ENCODE measurements around the gene PERM1.
"Not testable (repeated sequence)": the region's sequence is repeated elsewhere in the genome, so short reads cannot be mapped to it uniquely, and the experiment has no call there.

Gene PERM1

GRCh38 chr1:1014799-1015681, 33.1 kb upstream of the PERM1 start:
- DNase-seq = no peak

- peak; percentile 68 for DNase-seq
Measured at GRCh38 chr1:1013922-1014648, 32.2 kb upstream of the PERM1 start.

DNA sequence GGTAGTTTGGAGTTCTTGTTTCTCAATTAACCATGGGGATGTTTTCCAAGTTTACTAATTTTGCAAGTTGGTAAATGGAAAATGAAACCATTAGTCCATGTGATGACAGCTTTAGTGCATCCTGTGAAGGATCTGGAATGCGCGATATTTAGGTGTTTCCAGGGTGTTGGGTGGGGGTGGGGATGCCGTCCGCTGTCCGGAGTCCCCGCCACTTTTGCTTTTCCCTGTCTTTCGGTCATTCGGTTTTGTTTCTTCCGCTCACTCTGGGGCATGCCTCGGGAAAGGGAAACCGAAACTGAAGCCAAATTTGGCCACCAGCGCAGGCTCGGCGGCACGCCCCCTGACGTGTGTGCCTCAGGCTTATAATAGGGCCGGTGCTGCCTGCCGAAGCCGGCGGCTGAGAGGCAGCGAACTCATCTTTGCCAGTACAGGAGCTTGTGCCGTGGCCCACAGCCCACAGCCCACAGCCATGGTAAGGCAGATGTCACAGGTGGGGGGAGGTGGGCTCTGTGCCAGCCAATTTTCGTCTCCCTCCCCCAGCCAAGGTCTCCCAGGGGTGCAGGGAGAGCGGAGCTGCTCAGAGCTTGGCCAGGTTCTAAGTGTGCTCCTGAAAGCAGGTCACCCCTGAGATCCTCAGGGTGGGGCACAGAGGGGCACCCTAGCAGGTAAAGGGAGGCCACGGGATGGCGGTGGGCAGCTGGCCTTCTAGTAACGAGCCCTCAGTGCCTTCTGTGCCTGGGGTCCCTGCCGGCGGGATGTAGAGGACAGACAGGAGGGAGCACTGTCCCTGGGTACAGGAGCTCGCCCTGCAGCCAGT, 31.4 kb upstream of the PERM1 start, which contains the start of gene ISG15:
Gene ISG15, plus strand, starts transcription at position 393 of the 817 bp plus-strand sequence. Its CDS starts 77 bp downstream, at position 470.
- peak; percentile 91 for DNase-seq

- not testable (repeated sequence) for DNase-seq
Measured at GRCh38 chr1:1012736-1013104, 30.8 kb upstream of the PERM1 start.

DNA sequence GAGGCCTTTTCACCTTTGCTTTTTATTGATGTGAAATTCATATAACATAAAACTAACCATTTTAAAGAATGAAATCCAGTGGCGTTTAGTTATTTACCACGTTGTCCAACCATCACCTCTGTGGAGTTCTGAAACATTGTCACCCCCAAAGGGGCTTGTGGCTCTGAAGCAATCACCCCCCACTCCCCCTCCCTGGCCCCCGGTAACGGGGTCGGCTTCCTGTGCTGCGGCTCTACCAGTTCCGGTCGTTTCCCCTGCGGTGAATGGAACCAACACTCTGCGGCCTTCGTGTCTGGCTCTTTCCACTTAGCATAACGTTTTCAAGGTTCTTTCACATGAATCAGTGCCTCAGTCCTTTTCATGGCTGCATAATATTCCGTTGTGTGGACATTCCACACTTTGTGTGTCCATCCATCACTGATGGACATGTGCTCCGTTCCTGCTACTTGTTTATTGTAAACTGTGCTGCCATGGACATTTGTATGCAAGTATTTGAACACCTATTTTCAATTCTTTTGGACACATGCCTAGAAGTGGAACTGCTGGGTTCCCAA, 29.6 kb upstream of the PERM1 start:
- no peak for DNase-seq

- not testable (repeated sequence) for DNase-seq
Measured at GRCh38 chr1:1010131-1010530, 28.2 kb upstream of the PERM1 start.

DNA sequence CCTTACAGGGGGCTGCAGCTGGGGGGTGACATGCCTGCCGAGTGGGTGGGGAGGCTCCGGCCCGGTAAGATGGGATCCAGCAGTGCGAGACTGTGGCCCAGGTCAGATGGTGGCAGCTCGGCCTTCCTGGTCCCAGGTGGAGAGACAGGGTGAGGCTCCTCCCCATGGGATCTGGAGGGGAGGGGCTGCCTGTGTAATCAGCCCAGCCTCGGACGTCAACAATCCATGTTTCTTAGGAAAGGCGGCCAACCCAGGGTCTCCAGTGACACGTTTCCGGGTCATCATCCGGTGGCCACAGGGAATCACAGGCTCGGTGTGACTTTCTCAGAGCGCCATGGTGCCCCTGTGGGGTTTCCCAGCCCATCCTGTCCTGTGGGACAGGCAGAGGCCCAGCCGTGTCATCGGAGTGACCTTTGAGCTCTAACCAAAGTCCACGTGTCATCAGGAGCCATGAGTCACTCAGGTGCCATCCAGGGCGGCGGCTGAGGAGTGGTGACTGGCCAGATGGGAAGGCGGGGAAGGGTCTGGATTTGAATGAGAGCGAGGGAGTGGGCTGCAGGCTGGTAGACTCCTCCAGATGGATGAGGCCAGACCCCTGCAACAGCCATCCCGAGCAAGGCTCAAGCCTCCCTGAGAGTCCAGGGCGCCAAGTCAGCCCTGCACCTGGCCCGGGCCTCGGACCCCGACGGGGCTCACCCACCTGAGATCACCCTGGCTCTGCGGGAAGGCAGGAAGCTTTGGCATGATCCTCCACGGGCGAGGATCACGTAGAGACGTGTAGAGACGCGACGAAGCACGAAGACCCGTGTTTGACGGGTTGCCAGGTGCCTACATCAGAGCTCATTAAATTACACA, 24.6 kb upstream of the PERM1 start:
- no peak for DNase-seq

DNA sequence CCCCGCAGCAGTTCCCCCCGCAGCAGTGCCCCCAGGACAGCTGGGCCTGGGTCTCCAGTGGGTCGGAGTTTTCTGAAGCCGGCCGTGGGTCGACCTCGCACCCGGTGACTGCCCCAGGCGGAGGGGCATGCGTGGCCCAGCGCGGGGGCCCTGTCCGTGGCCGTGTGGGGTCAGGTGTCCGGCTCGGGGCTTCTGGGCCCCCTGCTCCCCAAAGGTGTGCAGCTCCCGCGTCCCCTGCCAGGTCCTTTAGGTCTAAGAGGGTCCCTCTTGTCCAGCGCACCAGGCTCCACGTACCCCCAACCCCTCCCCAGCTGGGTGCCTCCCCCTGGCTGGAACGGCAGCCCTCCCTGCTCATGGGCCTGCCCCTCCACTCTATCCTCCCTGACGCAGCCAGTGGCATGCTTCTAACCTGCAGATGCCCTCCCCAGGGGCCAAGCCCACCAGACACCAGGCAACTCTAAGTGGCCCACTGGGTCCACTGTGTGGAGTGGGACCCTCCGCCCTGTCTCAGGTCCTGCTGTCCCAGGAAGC, 23.9 kb upstream of the PERM1 start:
- DNase-seq = no peak

DNA sequence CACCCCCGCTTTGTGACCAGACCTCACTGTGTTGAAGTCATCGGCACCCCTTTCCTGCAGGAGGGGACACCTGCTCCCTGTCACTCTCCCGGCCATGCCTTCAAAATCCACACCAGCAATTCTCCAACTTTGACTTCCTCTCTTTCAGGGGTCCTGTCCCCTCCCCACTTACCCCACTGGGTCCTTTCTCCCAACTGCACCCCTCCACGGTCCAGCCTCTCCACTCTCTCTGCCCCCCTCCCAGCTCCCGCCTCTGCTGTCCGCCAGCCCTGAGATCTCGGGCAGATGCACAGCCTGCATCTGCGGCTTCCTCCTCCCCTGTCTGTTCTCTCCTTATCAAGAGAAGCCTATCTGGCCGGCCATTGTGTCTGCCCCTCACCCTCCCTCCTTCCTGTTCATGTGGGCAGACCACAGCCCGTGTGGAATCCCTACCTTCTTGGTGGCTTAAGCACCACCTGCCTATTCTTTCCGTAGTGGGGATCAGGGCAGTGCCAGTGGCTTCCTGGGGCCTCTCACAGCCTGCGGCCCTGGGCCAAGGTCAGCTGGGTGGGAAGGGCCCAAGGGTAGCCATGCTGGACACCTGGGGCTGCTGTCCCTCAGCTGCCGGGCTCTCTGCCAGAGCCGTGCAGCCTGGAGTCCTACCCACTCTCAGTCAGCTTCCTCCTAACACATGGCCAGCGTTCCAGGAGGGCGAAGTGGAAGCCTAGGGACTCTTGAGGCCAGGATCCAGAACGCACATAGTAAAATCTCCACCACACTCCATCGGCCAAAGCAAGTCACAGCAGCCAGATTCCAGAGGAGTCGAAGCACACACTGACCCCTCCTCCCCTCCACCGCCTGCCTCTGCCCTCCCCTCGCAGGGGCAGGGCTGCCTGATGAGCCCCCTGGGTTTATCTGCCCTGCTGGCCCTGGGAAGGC, 23.1 kb upstream of the PERM1 start:
- DNase-seq = peak; percentile 59

DNA sequence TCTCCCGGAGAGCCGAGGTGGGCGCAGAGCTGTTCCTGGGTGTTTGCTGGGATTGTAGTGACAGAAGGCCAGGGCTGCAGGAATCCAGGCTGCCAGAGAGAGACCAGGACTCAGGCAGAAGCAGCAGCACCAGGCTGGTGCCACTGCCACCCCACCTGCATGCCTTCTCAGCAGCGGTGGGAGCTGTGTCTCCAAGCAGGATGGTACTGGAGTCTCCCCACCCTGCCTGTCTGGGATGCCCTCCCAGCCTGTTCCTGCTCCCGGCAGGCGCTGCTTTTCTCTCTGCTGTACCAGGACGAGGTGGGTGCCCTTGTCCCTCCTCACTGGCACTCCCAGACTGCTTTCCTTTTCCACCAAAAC, 22.5 kb upstream of the PERM1 start:
- no peak for DNase-seq

DNA sequence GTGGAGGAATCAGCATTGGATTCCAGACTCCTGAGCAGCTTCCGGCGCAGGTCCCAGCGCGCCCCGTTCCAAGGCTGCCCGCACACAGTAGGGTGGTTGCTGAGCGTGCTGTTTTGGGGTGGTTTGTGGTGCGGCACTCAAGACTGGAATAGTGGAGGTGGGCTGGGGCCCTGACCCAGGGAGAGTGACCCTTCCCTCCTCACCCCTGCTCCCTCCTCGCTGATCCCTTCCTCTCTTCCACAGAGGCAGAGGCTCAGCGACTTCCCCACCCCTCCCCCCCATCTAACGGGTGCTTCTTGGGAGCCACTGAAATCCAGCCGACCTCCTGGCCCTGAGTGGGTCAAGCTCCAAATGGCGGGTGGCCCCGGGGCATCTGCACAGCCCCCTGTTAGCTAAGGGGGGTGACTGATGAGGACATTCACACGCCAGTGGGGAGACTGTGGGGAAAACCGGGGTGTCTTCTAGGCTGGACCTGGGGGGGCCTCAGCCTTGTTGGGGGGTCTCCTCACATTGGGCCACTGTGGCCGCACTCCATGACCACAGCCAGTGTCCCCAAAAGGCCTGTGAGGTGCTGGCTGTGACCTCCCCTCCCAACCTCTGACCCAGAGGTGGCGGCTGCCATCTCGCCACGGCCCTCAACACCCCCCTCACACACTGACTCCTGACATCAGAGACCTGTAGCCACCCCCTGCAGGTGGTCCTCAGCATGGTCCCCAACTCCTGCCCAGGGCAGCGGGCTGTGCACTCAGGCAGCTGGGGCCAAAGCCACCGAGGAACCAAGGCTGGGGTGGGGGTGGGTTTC, 21.9 kb upstream of the PERM1 start:
- no peak for DNase-seq

DNA sequence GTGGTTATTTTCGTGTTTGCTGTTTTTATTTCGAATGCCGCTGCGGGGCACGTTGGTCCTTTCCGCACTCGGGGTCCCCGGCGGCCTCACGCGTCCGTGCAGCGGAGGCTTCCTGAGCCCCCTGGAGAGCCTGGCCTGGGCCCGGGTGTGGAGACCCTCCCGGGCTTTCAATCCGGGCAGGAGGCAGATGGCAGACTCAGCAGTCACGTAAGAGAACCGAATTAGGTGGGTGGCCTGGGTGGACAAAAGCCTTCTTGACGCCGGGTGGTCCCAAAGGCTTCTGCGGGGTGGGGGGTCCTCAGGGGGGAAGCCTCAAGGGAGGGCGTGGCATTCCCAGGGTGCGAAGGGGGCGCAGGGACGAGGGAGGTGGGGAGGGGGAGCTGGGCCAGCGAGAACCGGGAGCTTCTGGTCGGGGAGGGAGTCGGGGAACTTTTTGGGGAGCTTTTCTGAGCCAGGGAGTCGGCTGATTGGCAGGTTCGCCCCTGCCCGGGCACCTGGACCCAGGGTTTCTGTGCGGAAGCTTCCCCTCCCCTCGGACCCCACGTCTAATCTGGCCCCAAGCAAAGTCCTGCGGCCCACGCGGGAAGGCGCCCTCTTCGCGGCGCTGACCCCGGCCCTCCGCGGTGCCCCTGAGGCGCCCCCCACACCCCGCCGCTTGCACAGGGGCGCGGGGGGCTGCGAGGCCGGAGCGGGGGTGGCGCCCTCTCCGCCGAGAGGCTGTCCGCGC, 19.3 kb upstream of the PERM1 start:
- DNase-seq = no peak

DNA sequence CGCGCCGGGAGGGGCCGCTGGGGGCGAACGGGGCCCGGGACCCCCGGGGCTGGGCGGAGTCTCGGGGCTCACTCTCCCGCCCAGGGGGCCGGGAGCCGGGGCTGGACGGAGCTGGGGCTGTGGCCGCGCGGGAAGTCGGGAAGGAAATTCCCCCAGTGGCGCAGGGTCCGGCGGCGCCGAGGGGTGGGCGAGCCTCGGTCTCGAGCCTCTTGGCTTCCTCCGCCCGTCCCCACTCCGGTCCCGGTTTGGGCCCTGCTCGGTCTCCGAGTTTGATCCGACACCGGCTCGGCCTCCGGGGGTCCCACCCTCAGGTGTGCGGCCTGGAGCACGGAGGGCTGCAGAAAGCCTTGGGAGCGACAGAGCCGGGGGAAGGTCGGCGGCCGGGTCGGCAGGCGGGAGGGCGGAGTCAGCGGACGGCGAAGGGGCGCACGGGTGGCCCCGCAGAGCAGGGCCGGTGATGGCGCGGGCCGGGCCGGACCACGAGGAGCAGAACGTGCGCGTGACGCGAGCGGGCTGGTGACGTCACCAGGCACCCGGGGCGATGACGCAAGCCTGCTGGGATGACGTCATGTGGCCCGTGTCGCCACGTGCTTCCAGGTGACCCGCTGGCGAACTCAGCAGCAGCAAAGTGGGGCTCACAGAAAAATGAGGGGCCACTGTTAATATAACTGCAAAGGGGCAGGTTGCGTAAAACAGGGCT, 18.6 kb upstream of the PERM1 start:
- peak; percentile 85 for DNase-seq

GRCh38 chr1:999725-1000356, 17.9 kb upstream of the PERM1 start, which contains the start of gene HES4:
Gene HES4, minus strand, starts transcription at chr1:1000097. Its CDS starts 124 bp downstream, at chr1:999973.
- peak; percentile 81 for DNase-seq

DNA sequence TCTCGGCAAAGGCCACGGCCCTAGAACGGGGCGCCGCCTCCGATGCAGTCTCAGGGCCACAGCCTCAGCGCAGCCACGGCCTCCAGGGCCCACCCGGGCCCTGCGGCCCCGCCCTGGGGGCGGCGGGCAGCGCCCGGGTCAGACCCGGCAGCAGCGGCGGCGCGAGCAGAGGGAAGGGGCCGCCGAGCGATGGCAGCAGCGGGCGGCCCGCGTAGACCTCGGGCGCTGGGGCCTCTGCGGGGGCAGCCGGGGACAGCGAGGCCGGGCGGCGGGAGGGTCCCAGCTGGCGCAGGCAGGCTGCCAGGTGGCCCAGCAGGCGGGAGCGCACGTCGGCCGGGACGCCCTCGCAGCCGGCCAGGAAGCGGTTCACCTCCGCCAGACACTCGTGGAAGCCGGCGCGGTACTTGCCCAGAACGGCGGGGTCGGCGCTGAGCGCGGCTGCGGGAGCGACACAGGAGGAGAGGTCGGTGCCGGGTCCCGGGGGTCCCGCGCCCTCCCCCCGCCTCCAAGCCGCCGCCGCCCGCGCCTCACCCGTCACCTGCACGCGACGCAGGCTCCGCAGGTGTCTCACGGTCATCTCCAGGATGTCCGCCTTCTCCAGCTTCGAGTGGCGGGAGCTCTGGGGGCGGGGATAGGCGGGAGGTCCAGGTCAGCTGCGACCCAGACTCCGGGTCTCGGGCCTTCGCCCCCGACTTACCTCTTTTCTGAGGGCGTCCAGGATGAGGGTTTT, 17.3 kb upstream of the PERM1 start:
- peak; percentile 69 for DNase-seq

DNA sequence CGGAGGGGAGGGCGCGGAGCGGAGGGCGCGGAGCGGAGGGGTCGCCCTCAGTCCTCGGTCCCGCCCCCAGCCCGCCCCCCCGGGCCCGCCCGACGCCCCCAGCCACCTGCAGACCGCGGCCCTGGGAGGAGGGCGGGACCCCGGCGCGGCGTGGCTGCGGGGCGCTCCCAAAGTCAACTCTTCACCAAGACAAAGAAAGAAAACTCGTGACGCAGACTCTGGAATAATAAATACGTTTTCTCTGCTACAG, 16.8 kb upstream of the PERM1 start:
- no peak for DNase-seq
